Fibroblast of skin of left quadriceps (primary cell): Measurements from ENCODE around the gene P2RX4.
A peak's percentile ranks its signal among the peaks of the same experiment; 100 is the strongest.
"Not testable (repeated sequence)": the region's sequence is repeated elsewhere in the genome, so short reads cannot be mapped to it uniquely, and the experiment has no call there.

Experiments used
- DNase-seq, 2 experiments: peaks; one replicate each; pipeline ENCODE4 v3.0.0-alpha.2; 2013; ENCODE audit warnings: low read depth in 2 of 2

P2RX4 gene

GRCh38 chr12:121240484-121241101, 30.7 kb downstream of the P2RX4 start:
- DNase-seq: peak; percentile 3 to 6

- no peak for DNase-seq
Measured at GRCh38 chr12:121241156-121241970, 31.4 kb downstream of the P2RX4 start.

- no peak for DNase-seq
Measured at GRCh38 chr12:121245031-121245430, 35.1 kb downstream of the P2RX4 start.

- DNase-seq: no peak
Measured at GRCh38 chr12:121245951-121246350, 36.0 kb downstream of the P2RX4 start.

- DNase-seq: no peak
Measured at GRCh38 chr12:121246893-121247557, 37.1 kb downstream of the P2RX4 start.

- DNase-seq: no peak
Measured at GRCh38 chr12:121248622-121249021, 38.7 kb downstream of the P2RX4 start.

- no peak for DNase-seq
Measured at GRCh38 chr12:121250359-121250758, 40.4 kb downstream of the P2RX4 start.

- no peak for DNase-seq
Measured at GRCh38 chr12:121251838-121252237, 41.9 kb downstream of the P2RX4 start.

GRCh38 chr12:121252712-121253345, 42.9 kb downstream of the P2RX4 start:
- DNase-seq: no peak

GRCh38 chr12:121253638-121254335, 43.9 kb downstream of the P2RX4 start:
- no peak for DNase-seq

- no peak for DNase-seq
Measured at GRCh38 chr12:121255433-121255832, 45.5 kb downstream of the P2RX4 start.

GRCh38 chr12:121257704-121258449, 47.9 kb downstream of the P2RX4 start:
- DNase-seq: not testable (repeated sequence)

GRCh38 chr12:121259074-121259473, 49.1 kb downstream of the P2RX4 start:
- no peak for DNase-seq

GRCh38 chr12:121260091-121260490, 50.2 kb downstream of the P2RX4 start:
- no peak for DNase-seq

- DNase-seq: no peak
Measured at GRCh38 chr12:121261398-121261797, 51.5 kb downstream of the P2RX4 start.

GRCh38 chr12:121263206-121263935, 53.4 kb downstream of the P2RX4 start:
- no peak for DNase-seq

- DNase-seq: no peak
Measured at GRCh38 chr12:121264135-121264534, 54.2 kb downstream of the P2RX4 start.

GRCh38 chr12:121264951-121265515, 55.1 kb downstream of the P2RX4 start:
- no peak for DNase-seq

GRCh38 chr12:121267822-121268221, 57.9 kb downstream of the P2RX4 start:
- DNase-seq: no peak

GRCh38 chr12:121273364-121273896, 63.5 kb downstream of the P2RX4 start:
- DNase-seq: no peak
